Caco-2 (cell line): ENCODE measurements around the gene PRND. TPM values are rescaled to one million over a fixed set of nuclear protein-coding genes. Genes with fewer than 3 reads are reported as not detected.

Source experiments
- BruUV-seq: library from RNA; stranded (reverse); fragments of 400-500 nt; replicated peaks from 2 replicates; lab custom pipeline; 2021; lab: Mats Ljungman, UMichigan
- CTCF ChIA-PET: fragments of 300-600 bp; sonication (Branson Sonifier 250); formaldehyde crosslinking; loops from one replicate; lab custom pipeline; 2022; ENCODE audit warnings: antibody characterized with exemption; lab: Charles Lee
- POLR2A ChIA-PET: fragments of 300-600 bp; sonication (Branson Sonifier 250); formaldehyde crosslinking; loops from one replicate; lab custom pipeline; 2022; ENCODE audit warnings: antibody characterized with exemption; lab: Charles Lee
- DNase-seq, 2 experiments: peaks; one replicate each; pipeline versions ENCODE4 v3.0.0 to v3.0.0-alpha.2; 2020 to 2022
- H3K27me3 ChIP-seq: replicated peaks from 2 replicates; pipeline ENCODE4 v1.6.0; 2011; ENCODE audit warnings: low read length; ENCODE audit not compliant: control insufficient read depth, insufficient read depth
- H3K36me3 ChIP-seq: 2 replicates; pipeline ENCODE4 v1.5.1; 2011; ENCODE audit warnings: low read length; ENCODE audit not compliant: control insufficient read depth, insufficient read depth
- H3K4me1 ChIP-seq: fragments of 250-450 bp; sonication (Bioruptor Pico); 2 replicates; pipeline ENCODE4 v1.5.1; 2020; ENCODE audit warnings: mild to moderate bottlenecking
- H3K4me3 ChIP-seq: 2 replicates; pipeline ENCODE4 v1.5.1; 2011; ENCODE audit warnings: low read depth, mild to moderate bottlenecking, control low read depth, low read length
- H3K9me3 ChIP-seq: fragments of 250-450 bp; sonication (Bioruptor Pico); 2 replicates; pipeline ENCODE4 v1.5.1; 2020; ENCODE audit warnings: mild to moderate bottlenecking, moderate library complexity
- H3K27ac Mint-ChIP-seq: one replicate; pipeline ENCODE4 v1.8.0; 2022; ENCODE audit warnings: mixed read lengths; ENCODE audit not compliant: unreplicated experiment
- H3K27me3 Mint-ChIP-seq: one replicate; pipeline ENCODE4 v1.8.0; 2022; ENCODE audit warnings: mixed read lengths; ENCODE audit not compliant: insufficient read depth, unreplicated experiment
- H3K36me3 Mint-ChIP-seq: one replicate; pipeline ENCODE4 v1.8.0; 2022; ENCODE audit warnings: mild to moderate bottlenecking, mixed read lengths; ENCODE audit not compliant: insufficient read depth, unreplicated experiment
- H3K4me1 Mint-ChIP-seq: one replicate; pipeline ENCODE4 v1.8.0; 2022; ENCODE audit warnings: low read depth, mixed read lengths; ENCODE audit not compliant: unreplicated experiment
- H3K4me3 Mint-ChIP-seq: one replicate; pipeline ENCODE4 v1.8.0; 2022; ENCODE audit warnings: mild to moderate bottlenecking, moderate library complexity, mixed read lengths; ENCODE audit not compliant: unreplicated experiment
- H3K9me3 Mint-ChIP-seq: one replicate; pipeline ENCODE4 v1.8.0; 2022; ENCODE audit warnings: mixed read lengths; ENCODE audit not compliant: unreplicated experiment
- intact Hi-C: fragments of 100-400 bp; cut with micrococcal nuclease; formaldehyde crosslinking; loops from one replicate; pipeline ENCODE4 v1.10.0; 2022; ENCODE audit not compliant: unreplicated experiment
- total RNA-seq: library from RNA; stranded (reverse); gene quantifications from 2 replicates; pipeline ENCODE4 v1.2.3, GENCODE V29; 2022
- TF ChIP-seq, protein P1 (sequence below), 2 experiments: fragments of 200-600 bp in 1 of 2; IDR thresholded peaks; 1 replicate in 1 of 2; 2 replicates in 1 of 2; pipeline versions ENCODE4 v1.5.1 to v1.8.0; 2011 to 2022; ENCODE audit warnings: antibody characterized with exemption in 1 of 2, control low read depth in 1 of 2, inconsistent platforms in 1 of 2, low read depth in 1 of 2, low read length in 1 of 2, mild to moderate bottlenecking in 1 of 2, moderate library complexity in 1 of 2; ENCODE audit not compliant: insufficient read depth in 1 of 2, severe bottlenecking in 1 of 2, unreplicated experiment in 1 of 2

Gene PRND
- total RNA-seq, 1 experiment from 2014 or later: not detected

DNA sequence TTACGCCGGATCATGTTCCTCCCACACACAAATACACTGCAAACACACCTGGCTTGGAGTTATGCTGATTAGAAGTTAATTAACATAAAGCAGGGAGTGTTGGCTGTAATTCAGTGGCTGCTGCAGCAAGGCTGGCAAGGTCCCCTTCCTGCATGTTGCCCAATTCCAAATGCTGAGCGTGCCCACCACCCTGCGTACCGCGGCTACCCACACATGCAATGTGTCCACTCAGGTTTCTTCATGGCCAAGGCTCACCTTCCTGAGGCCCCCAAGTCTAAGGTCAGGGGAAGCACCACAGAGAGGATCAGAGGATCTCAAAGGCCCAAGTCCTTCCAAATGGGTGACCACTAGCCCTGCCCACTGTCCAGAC is 11.6 kb upstream of the PRND start:
- no peak overlapping the region for H3K4me3 ChIP-seq
- intact Hi-C loops: no loop called here
- Mint-ChIP-seq H3K4me1 (no peaks in the 10 kb centered on the region), H3K27ac (no peak overlapping the region), H3K9me3 (no peaks in the 10 kb centered on the region), H3K4me3 (no peak overlapping the region), H3K36me3 (no peaks in the 10 kb centered on the region), H3K27me3 (peaks cover 8% of the 10 kb centered on the region)
- no TSS peak for BruUV-seq
- CTCF ChIA-PET: no interaction called here
- POLR2A ChIA-PET: no interaction called here
- no peaks in the 10 kb centered on the region for H3K4me1 ChIP-seq
- H3K9me3 ChIP-seq: no peaks in the 10 kb centered on the region
- TF ChIP-seq, protein P1, sequence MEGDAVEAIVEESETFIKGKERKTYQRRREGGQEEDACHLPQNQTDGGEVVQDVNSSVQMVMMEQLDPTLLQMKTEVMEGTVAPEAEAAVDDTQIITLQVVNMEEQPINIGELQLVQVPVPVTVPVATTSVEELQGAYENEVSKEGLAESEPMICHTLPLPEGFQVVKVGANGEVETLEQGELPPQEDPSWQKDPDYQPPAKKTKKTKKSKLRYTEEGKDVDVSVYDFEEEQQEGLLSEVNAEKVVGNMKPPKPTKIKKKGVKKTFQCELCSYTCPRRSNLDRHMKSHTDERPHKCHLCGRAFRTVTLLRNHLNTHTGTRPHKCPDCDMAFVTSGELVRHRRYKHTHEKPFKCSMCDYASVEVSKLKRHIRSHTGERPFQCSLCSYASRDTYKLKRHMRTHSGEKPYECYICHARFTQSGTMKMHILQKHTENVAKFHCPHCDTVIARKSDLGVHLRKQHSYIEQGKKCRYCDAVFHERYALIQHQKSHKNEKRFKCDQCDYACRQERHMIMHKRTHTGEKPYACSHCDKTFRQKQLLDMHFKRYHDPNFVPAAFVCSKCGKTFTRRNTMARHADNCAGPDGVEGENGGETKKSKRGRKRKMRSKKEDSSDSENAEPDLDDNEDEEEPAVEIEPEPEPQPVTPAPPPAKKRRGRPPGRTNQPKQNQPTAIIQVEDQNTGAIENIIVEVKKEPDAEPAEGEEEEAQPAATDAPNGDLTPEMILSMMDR (IDR thresholded peaks at IDR 0.05; ENCODE audit: insufficient read depth in 1 of 2, low read depth in 1 of 2, low read length in 1 of 2, severe bottlenecking in 1 of 2, unreplicated experiment in 1 of 2): no peak
- H3K27me3 ChIP-seq: no peaks in the 10 kb centered on the region
- DNase-seq: no peak
- H3K36me3 ChIP-seq: no peaks in the 10 kb centered on the region

DNA sequence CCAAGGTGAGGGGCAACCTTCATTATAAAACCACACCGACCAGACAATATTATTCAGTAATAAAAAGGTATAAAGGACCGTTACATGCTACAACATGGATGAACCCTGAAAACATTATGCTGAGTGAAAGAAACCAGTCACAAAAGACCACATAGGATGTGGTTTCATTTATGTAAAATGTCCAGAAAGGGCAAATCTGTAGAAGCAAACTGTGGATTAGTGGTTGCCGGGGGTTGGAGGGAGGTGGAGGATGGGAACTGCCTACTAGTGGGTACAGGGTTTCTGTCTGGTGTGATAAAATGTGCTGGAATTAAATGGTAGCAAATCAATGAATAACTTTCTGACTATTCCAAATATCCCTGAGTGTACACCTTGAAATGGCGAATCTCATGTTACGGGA is 10.2 kb upstream of the PRND start:
- H3K4me3 ChIP-seq: no peak overlapping the region
- Mint-ChIP-seq H3K27ac (no peak overlapping the region), H3K9me3 (no peaks in the 10 kb centered on the region), H3K4me3 (no peak overlapping the region), H3K27me3 (peaks cover 8% of the 10 kb centered on the region), H3K4me1 (no peaks in the 10 kb centered on the region), H3K36me3 (no peaks in the 10 kb centered on the region)
- no peaks in the 10 kb centered on the region for H3K27me3 ChIP-seq
- no peak for DNase-seq
- no peaks in the 10 kb centered on the region for H3K9me3 ChIP-seq
- CTCF ChIA-PET: no interaction called here
- TF ChIP-seq, protein P1 (IDR thresholded peaks at IDR 0.05; ENCODE audit: insufficient read depth in 1 of 2, low read depth in 1 of 2, low read length in 1 of 2, severe bottlenecking in 1 of 2, unreplicated experiment in 1 of 2): no peak
- no peaks in the 10 kb centered on the region for H3K36me3 ChIP-seq
- H3K4me1 ChIP-seq: no peaks in the 10 kb centered on the region
- no TSS peak for BruUV-seq
- POLR2A ChIA-PET: no interaction called here
- intact Hi-C loops: no loop called here

DNA sequence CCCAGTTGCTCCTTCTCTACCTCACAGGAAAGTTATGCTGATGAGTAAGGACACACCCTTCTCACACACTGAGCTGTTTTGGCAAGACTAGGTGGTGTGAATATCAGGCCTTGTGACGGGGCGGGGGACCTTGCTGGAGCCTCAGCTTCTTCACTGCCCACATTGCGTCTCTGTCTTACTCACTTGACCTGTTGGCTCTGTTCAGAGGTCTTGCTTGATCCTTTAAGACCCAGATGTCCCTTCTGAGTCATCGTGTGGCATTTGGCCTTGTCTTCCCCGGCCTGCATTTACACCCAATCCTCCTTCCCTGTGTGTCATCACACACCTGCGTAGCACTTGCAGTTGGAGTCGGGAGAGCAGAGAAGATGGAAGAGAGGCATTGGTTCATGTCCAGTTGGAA is 8.3 kb upstream of the PRND start:
- H3K36me3 ChIP-seq: no peaks in the 10 kb centered on the region
- Mint-ChIP-seq H3K4me1 (no peaks in the 10 kb centered on the region), H3K9me3 (no peaks in the 10 kb centered on the region), H3K27me3 (peaks cover 8% of the 10 kb centered on the region), H3K27ac (no peak overlapping the region), H3K4me3 (no peak overlapping the region), H3K36me3 (no peaks in the 10 kb centered on the region)
- CTCF ChIA-PET: no interaction called here
- no peaks in the 10 kb centered on the region for H3K4me1 ChIP-seq
- TF ChIP-seq, protein P1 (IDR thresholded peaks at IDR 0.05; ENCODE audit: insufficient read depth in 1 of 2, low read depth in 1 of 2, low read length in 1 of 2, severe bottlenecking in 1 of 2, unreplicated experiment in 1 of 2): no peak
- POLR2A ChIA-PET: no interaction called here
- intact Hi-C loops: no loop called here
- H3K27me3 ChIP-seq: no peaks in the 10 kb centered on the region
- no TSS peak for BruUV-seq
- H3K4me3 ChIP-seq: no peak overlapping the region
- H3K9me3 ChIP-seq: no peaks in the 10 kb centered on the region
- DNase-seq: no peak
